Neural progenitor cell (in vitro differentiated cells): ENCODE measurements around the gene CHCHD6. TPM values are rescaled to one million over a fixed set of nuclear protein-coding genes. Genes with fewer than 3 reads are reported as not detected.

Experiments used
- DNase-seq: peaks from one replicate; pipeline ENCODE4 v3.0.0-alpha.2; 2016; ENCODE audit warnings: low spot score
- H2AFZ ChIP-seq: fragments of 200-600 bp; sonication (generic); replicated peaks from 2 replicates; pipeline ENCODE4 v1.6.1; 2016; ENCODE audit warnings: antibody characterized with exemption
- H3F3A ChIP-seq: fragments of 200-600 bp; sonication (generic); 2 replicates; pipeline ENCODE4 v1.6.1; 2016; ENCODE audit warnings: antibody characterized with exemption, low read depth
- H3K27ac ChIP-seq: fragments of 200-600 bp; sonication (generic); 2 replicates; pipeline ENCODE4 v1.5.1; 2016; ENCODE audit warnings: mild to moderate bottlenecking
- H3K27me3 ChIP-seq: fragments of 200-600 bp; sonication (generic); 2 replicates; pipeline ENCODE4 v1.6.1; 2016; ENCODE audit warnings: mild to moderate bottlenecking, moderate library complexity
- H3K36me3 ChIP-seq: fragments of 200-600 bp; sonication (generic); 2 replicates; pipeline ENCODE4 v1.5.1; 2016
- H3K4me1 ChIP-seq: fragments of 200-600 bp; sonication (generic); 2 replicates; pipeline ENCODE4 v1.6.1; 2016; ENCODE audit warnings: mixed run types
- H3K4me2 ChIP-seq: fragments of 200-600 bp; sonication (generic); 2 replicates; pipeline ENCODE4 v1.6.1; 2016
- H3K4me3 ChIP-seq: fragments of 200-600 bp; sonication (generic); 2 replicates; pipeline ENCODE4 v1.5.1; 2016
- H3K79me2 ChIP-seq: fragments of 200-600 bp; sonication (generic); 2 replicates; pipeline ENCODE4 v1.6.1; 2016; ENCODE audit warnings: low read depth
- H3K9ac ChIP-seq: fragments of 200-600 bp; sonication (generic); 2 replicates; pipeline ENCODE4 v1.6.1; 2016
- H3K9me3 ChIP-seq: fragments of 200-600 bp; sonication (generic); 2 replicates; pipeline ENCODE4 v1.5.1; 2016; ENCODE audit warnings: low read depth
- H4K20me1 ChIP-seq: fragments of 200-600 bp; sonication (generic); 2 replicates; pipeline ENCODE4 v1.6.1; 2016; ENCODE audit warnings: low read depth
- H3K27ac Mint-ChIP-seq: 3 replicates; pipeline ENCODE4 v1.8.0; 2021; ENCODE audit warnings: mixed read lengths
- H3K27me3 Mint-ChIP-seq: 2 replicates; pipeline ENCODE4 v1.8.0; 2022; ENCODE audit warnings: low read depth, mild to moderate bottlenecking, inconsistent platforms, moderate library complexity, mixed read lengths; ENCODE audit not compliant: insufficient read depth
- H3K36me3 Mint-ChIP-seq: 3 replicates; pipeline ENCODE4 v1.8.0; 2021; ENCODE audit warnings: mixed read lengths
- H3K4me1 Mint-ChIP-seq: 3 replicates; pipeline ENCODE4 v1.8.0; 2021; ENCODE audit warnings: mixed read lengths
- H3K4me3 Mint-ChIP-seq: 3 replicates; pipeline ENCODE4 v1.8.0; 2021; ENCODE audit warnings: mild to moderate bottlenecking, moderate library complexity, mixed read lengths
- H3K9me3 Mint-ChIP-seq: 3 replicates; pipeline ENCODE4 v1.8.0; 2020; ENCODE audit warnings: mixed read lengths
- CTCF ChIP-seq: fragments of 200-600 bp; sonication (generic); IDR thresholded peaks from 2 replicates; pipeline ENCODE4 v1.5.1; 2017; ENCODE audit warnings: antibody characterized with exemption, mild to moderate bottlenecking
- EZH2 ChIP-seq: fragments of 200-600 bp; sonication (generic); IDR thresholded peaks from 2 replicates; pipeline ENCODE4 v1.6.1; 2017; ENCODE audit warnings: antibody characterized with exemption, mild to moderate bottlenecking, moderate library complexity
- EZH2phosphoT487 ChIP-seq: fragments of 200-600 bp; sonication (generic); IDR thresholded peaks from 2 replicates; pipeline ENCODE4 v1.6.1; 2017; ENCODE audit warnings: antibody characterized with exemption
- total RNA-seq: library from RNA; depleted of rRNA; stranded (reverse); fragments of >200 nt; gene quantifications from 2 replicates; pipeline ENCODE4 v1.2.3, GENCODE V29; 2015; ENCODE audit warnings: low replicate concordance

CHCHD6 gene
- total RNA-seq, 1 donor from 2014 or later: 35.7 TPM

- Histone ChIP-seq H3K4me3 (no peak overlapping the region), H3K36me3 (no peaks in the 10 kb centered on the region), H2AFZ (no peak overlapping the region), H3K9me3 (no peaks in the 10 kb centered on the region), H3K79me2 (no peaks in the 10 kb centered on the region), H4K20me1 (no peaks in the 10 kb centered on the region), H3F3A (no peaks in the 10 kb centered on the region), H3K4me2 (no peak overlapping the region), H3K9ac (no peak overlapping the region), H3K27ac (no peak overlapping the region), H3K4me1 (no peaks in the 10 kb centered on the region), H3K27me3 (no peaks in the 10 kb centered on the region)
- H3K4me3 Mint-ChIP-seq: no peak overlapping the region
- H3K36me3 Mint-ChIP-seq: peaks cover 9% of the 10 kb centered on the region
- no peak overlapping the region for H3K27ac Mint-ChIP-seq
- no peak for TF ChIP-seq EZH2
- TF ChIP-seq CTCF: no peak
- TF ChIP-seq EZH2phosphoT487: no peak
- peaks cover 8% of the 10 kb centered on the region for H3K4me1 Mint-ChIP-seq
- no peak for DNase-seq
- peaks cover 2% of the 10 kb centered on the region for H3K27me3 Mint-ChIP-seq
- peaks cover 2% of the 10 kb centered on the region for H3K9me3 Mint-ChIP-seq
Observed at GRCh38 chr3:126914226-126914625, 210.2 kb downstream of the CHCHD6 start.

- Histone ChIP-seq H3K27me3 (no peaks in the 10 kb centered on the region), H3K9me3 (peaks cover 5% of the 10 kb centered on the region), H3K9ac (no peak overlapping the region), H3K4me2 (no peak overlapping the region), H3F3A (peaks cover 5% of the 10 kb centered on the region), H3K79me2 (no peaks in the 10 kb centered on the region), H2AFZ (no peak overlapping the region), H3K27ac (no peak overlapping the region), H4K20me1 (no peaks in the 10 kb centered on the region), H3K4me1 (no peaks in the 10 kb centered on the region), H3K36me3 (no peaks in the 10 kb centered on the region), H3K4me3 (no peak overlapping the region)
- Mint-ChIP-seq H3K36me3 (peaks cover 7% of the 10 kb centered on the region), H3K27ac (no peak overlapping the region), H3K27me3 (no peaks in the 10 kb centered on the region), H3K9me3 (peaks cover 2% of the 10 kb centered on the region), H3K4me1 (peaks cover 3% of the 10 kb centered on the region), H3K4me3 (no peak overlapping the region)
- DNase-seq: no peak
- TF ChIP-seq CTCF: no peak
- no peak for TF ChIP-seq EZH2
- TF ChIP-seq EZH2phosphoT487: no peak
Observed at GRCh38 chr3:126915015-126915414, 211.0 kb downstream of the CHCHD6 start.

- Mint-ChIP-seq H3K27ac (no peak overlapping the region), H3K36me3 (peaks cover 7% of the 10 kb centered on the region), H3K9me3 (peaks cover 5% of the 10 kb centered on the region), H3K27me3 (no peaks in the 10 kb centered on the region), H3K4me1 (peaks cover 2% of the 10 kb centered on the region), H3K4me3 (no peak overlapping the region)
- Histone ChIP-seq H2AFZ (no peak overlapping the region), H3K9ac (no peak overlapping the region), H3F3A (peaks cover 14% of the 10 kb centered on the region), H3K36me3 (no peaks in the 10 kb centered on the region), H3K79me2 (no peaks in the 10 kb centered on the region), H3K4me3 (no peak overlapping the region), H4K20me1 (no peaks in the 10 kb centered on the region), H3K9me3 (peaks cover 7% of the 10 kb centered on the region), H3K4me1 (no peaks in the 10 kb centered on the region), H3K4me2 (no peak overlapping the region), H3K27ac (no peak overlapping the region), H3K27me3 (no peaks in the 10 kb centered on the region)
- DNase-seq: no peak
- TF ChIP-seq EZH2: no peak
- no peak for TF ChIP-seq EZH2phosphoT487
- no peak for TF ChIP-seq CTCF
Observed at GRCh38 chr3:126916546-126916945, 212.5 kb downstream of the CHCHD6 start.
